Activated T-cell treated with anti-CD3 and anti-CD28 coated beads for 4 hours (primary cell): Measurements from ENCODE around the gene CREBRF.

Experiments
- DNase-seq: peaks from one replicate; pipeline ENCODE4 v3.0.0-alpha.2; 2020

The CREBRF gene

GRCh38 chr5:173158366-173158765 is 102.2 kb downstream of the CREBRF start:
- no peak for DNase-seq

- no peak for DNase-seq
These were observed 103.1 kb downstream of the CREBRF start for GRCh38 chr5:173159256-173159655.

- DNase-seq: no peak
These were observed 105.0 kb downstream of the CREBRF start for GRCh38 chr5:173161148-173161547.

DNA sequence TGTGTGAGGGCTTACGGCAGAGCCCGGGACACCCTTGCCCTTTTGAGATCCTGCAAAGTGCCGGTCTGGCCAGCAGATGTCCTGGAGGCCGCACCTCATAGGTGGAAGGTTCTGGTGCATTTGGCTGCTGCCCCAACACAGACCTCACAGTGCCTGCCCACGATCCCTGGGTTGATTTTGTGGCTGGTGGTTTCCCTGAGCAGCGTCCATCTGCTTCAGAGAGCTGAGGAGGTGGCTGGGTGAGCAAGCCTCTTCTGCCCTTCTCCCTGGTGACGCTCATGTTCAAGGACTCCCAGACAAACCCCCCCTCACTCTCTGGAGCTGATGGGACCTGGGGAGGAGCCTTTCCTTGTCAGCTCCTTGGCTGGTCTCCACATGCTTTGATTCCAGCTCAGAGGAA is 107.1 kb downstream of the CREBRF start:
- DNase-seq: no peak

GRCh38 chr5:173165177-173166016 is 109.2 kb downstream of the CREBRF start:
- DNase-seq: no peak

DNA sequence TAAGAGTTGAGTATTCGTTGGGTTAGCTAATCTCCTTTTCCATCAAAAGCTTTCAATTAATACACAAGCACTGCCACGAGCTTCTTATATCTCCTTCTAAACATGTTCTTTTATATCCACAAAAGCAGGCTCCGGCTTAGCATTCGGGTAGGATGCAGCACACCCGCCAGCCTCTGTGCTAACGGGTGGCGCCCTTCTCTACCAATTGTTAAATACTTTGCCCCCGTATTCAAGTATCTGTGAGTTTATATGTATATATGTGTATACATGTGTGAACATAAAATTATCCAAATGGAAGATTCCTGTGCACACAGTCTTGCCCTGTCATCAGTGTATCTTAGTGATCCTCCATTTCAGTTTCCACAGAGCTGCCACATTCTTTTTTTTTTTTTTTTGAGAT is 116.0 kb downstream of the CREBRF start:
- no peak for DNase-seq

DNA sequence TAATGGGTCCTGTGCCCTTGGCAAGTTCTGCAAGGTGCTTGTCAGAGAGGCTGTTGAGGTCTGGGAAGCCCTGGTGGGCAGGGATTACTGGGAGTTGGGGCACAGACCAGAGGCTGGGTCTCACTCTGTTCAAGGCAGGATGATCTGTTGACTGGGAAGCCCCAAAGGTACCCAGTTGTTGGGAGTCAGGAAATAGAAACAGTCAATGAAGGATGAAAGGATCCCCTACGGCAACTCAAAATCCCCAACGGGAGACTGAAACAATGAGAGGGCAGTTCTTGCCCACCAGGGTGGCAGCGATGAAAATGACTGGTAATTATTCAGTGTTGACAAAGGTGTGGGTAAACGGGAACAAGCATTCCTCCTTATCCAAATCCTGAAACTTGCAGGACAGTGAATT is 119.4 kb downstream of the CREBRF start:
- DNase-seq: no peak

- DNase-seq: no peak
These were observed 122.3 kb downstream of the CREBRF start for GRCh38 chr5:173178369-173178910.

DNA sequence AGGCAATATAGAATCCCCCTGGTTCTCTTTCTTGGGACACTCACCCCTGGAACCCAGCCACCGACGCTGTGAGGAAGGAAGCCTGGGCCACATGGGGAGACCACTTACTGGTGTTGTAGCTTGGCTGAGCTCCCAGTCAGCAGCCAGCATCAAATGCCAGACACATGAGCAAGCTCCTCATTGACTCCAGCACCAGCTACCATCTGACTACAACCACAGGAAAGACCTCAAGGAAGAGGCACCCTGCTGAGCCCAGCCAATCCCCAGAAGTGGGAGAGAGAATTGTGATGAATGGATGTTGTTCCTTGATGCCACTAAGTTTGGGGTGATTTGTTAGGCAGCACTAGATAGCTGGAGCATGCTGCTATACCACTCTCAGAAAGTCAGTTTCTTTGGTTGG is 124.2 kb downstream of the CREBRF start:
- no peak for DNase-seq

GRCh38 chr5:173187054-173187743 is 131.0 kb downstream of the CREBRF start:
- DNase-seq: no peak

DNA sequence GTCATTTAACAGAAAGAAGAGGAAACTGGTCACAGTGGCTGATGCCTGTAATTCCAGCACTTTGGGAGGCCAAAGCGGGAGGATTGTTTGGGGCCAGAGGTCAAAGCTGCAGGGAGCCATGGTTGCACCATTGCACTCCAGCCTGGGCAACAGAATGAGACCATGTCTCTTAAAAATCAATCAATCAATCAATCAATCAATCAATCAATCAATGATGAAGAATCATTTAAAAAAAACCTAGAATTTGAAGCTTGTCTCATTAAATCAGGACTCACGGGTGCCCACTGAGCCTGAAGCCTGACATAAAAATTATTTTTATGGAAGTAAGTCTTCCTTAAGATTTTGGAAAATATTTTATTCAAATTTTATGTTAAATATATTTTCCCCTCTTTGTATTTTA is 132.1 kb downstream of the CREBRF start:
- DNase-seq: no peak
